Transverse colon (tissue), 4 donors: ENCODE data around the gene NCOA4. TPM values are rescaled to one million over a fixed set of nuclear protein-coding genes. Genes with fewer than 3 reads are reported as not detected.
"Not testable (repeated sequence)": the region's sequence is repeated elsewhere in the genome, so short reads cannot be mapped to it uniquely, and the experiment has no call there.

ENCODE experiments used
- DNase-seq: peaks from one replicate; pipeline ENCODE4 v3.0.0-alpha.2; 2019
- H3K27ac ChIP-seq, 4 donors: fragments of 200-600 bp; sonication (generic); 2 replicates each; pipeline ENCODE4 v1.5.1; 2016 to 2018; ENCODE audit warnings: inconsistent platforms in 4 of 4
- H3K27me3 ChIP-seq: fragments of 200-600 bp; sonication (generic); 2 replicates; pipeline ENCODE4 v1.5.1; 2017; ENCODE audit warnings: inconsistent platforms
- H3K36me3 ChIP-seq, 4 donors: fragments of 200-600 bp; sonication (generic); 2 replicates each; pipeline ENCODE4 v1.5.1; 2017 to 2019; ENCODE audit warnings: inconsistent platforms in 4 of 4
- H3K4me1 ChIP-seq, 4 donors: fragments of 200-600 bp; sonication (generic); 2 replicates each; pipeline ENCODE4 v1.5.1; 2017 to 2020; ENCODE audit warnings: inconsistent platforms in 4 of 4
- H3K4me3 ChIP-seq, 4 donors: fragments of 200-600 bp; sonication (generic); 1 replicate in 1 of 4; 2 replicates in 3 of 4; pipeline versions ENCODE4 v1.5.1 to v1.6.1; 2017 to 2019; ENCODE audit warnings: inconsistent platforms in 4 of 4
- H3K9me3 ChIP-seq, 2 donors: fragments of 200-600 bp; sonication (generic); 2 replicates each; pipeline ENCODE4 v1.5.1; 2017 to 2019; ENCODE audit warnings: inconsistent platforms in 2 of 2
- EP300 ChIP-seq: sonication (generic); formaldehyde crosslinking; IDR thresholded peaks from one replicate; pipeline ENCODE4 v1.6.1; 2017; ENCODE audit warnings: antibody characterized with exemption, low read depth
- POLR2A ChIP-seq: fragments of 450-650 bp; IDR thresholded peaks from one replicate; pipeline ENCODE4 v1.6.1; 2016; ENCODE audit warnings: antibody characterized with exemption, mild to moderate bottlenecking, moderate library complexity
- POLR2AphosphoS5 ChIP-seq, 3 donors: sonication (generic); formaldehyde crosslinking; IDR thresholded peaks; one replicate each; pipeline ENCODE4 v1.6.1; 2016; ENCODE audit warnings: antibody characterized with exemption in 3 of 3
- WGBS, 2 donors: methylation state at CpG; one replicate each; pipeline ENCODE4 v1.1.5; 2018; ENCODE audit warnings: low coverage in 1 of 2; 5-methylcytosine and 5-hydroxymethylcytosine counted together
- in situ Hi-C, 4 donors: fragments of 200-750 bp; cut with MboI; loops; one replicate each; pipeline versions ENCODE4 v1.15.0 to v1.15.1; 2017; ENCODE audit warnings: low sequenced_read_pairs in 3 of 4, low pct_ligation_motif_present in 1 of 4, low pct_unique_long_range_greater_than_20kb in 1 of 4
- intact Hi-C: fragments of 100-400 bp; cut with DNase I; formaldehyde crosslinking; loops from one replicate; pipeline ENCODE4 v1.15.1; 2023; ENCODE audit warnings: low total_unique reads
- total RNA-seq, 4 donors: library from RNA; depleted of rRNA; stranded (reverse); fragments of >200 nt; gene quantifications; one replicate each; pipeline ENCODE4 v1.1.0, GENCODE V29; 2016
- TF ChIP-seq, protein P1 (sequence below), 5 experiments: fragments of 200-600 bp in 3 of 5; fragments of 450-650 bp in 2 of 5; sonication (generic) in 3 of 5; IDR thresholded peaks; 1 replicate in 2 of 5; 2 replicates in 3 of 5; pipeline ENCODE4 v1.5.1; 2016 to 2017; ENCODE audit warnings: antibody characterized with exemption in 5 of 5, inconsistent platforms in 3 of 5, mild to moderate bottlenecking in 2 of 5, moderate library complexity in 1 of 5

The NCOA4 gene
- total RNA-seq, 4 donors from 2014 or later = 129 to 208 (median 178) TPM

DNA sequence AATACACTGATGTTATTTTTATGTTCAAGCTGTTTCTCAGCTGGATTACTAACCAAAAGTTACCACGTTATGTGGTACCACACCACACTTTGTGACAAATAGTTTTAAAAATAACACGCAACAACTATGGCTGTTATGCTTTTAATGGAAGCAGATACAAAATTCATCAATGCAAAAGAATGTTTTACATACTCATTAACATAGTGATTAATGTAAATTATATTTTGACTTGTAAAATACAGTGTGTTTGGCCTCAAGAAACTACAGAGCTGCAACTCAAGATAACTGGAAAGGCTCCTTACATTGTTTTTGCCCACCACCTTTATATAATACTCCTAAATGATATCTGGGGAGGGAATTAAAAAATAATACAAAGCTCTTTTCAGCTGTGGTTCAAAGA is 25.5 kb downstream of the NCOA4 start:
- Histone ChIP-seq H3K4me1 (peaks cover 0 to 6% (median 0%) of the 10 kb centered on the region in 4 donors), H3K9me3 (no peaks in the 10 kb centered on the region), H3K27me3 (no peaks in the 10 kb centered on the region), H3K4me3 (no peak overlapping the region), H3K27ac (no peak overlapping the region), H3K36me3 (peaks cover 1 to 68% (median 35%) of the 10 kb centered on the region in 4 donors)
- in situ Hi-C loops (no loop called here), intact Hi-C loops (no loop called here)
- no peak for DNase-seq
- WGBS, 2 donors = 93 to 96% methylated on average over 2 of the region's 2 CpGs
- TF ChIP-seq POLR2AphosphoS5 (IDR thresholded peaks at IDR 0.05) = no peak

DNA sequence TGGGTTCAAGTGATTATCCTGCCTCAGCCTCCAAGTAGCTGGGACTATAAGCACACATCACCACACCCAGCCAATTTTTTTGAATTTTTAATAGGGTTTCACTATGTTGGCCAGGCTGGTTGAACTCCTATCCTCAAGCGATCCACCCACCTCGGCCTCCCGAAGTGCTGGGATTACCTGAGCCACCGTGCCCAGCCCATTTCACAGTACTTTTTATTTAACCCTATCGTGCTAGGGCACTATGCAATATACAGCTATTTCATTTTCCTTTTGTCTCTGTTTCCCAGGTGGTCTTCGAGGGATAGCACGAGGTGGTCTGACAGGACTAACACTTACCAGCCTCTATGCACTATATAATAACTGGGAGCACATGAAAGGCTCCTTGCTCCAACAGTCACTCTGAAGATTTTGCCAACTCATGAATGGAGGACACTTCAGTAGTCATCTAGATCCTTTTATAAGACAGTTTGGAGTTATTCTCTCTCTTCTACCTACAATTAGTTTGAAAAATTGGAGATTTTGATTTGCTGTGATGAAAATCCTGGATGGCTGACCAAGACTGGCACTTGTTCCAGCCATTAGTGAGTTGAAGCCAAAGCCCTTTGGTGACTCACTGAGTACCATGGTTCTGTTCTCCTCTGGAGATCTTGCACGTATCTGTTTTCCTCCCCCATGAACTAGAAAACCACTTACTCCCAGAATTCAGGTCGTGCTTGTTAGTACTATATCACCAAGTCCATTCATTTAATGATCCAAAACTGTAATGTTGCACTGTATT is 27.3 kb downstream of the NCOA4 start:
- Histone ChIP-seq H3K27ac (no peak overlapping the region), H3K27me3 (no peaks in the 10 kb centered on the region), H3K36me3 (peaks cover 1 to 62% (median 27%) of the 10 kb centered on the region in 4 donors), H3K4me3 (no peak overlapping the region), H3K4me1 (no peaks in the 10 kb centered on the region), H3K9me3 (no peaks in the 10 kb centered on the region)
- 82 to 90% methylated on average over 8 to 9 of the region's 9 CpGs for WGBS, 2 donors
- in situ Hi-C loops = no loop called here
- intact Hi-C loops = no loop called here
- no peak for TF ChIP-seq POLR2A
- peak in 1 of 3 donors; percentile 3 for TF ChIP-seq POLR2AphosphoS5 (IDR thresholded peaks at IDR 0.05)
- no peak for DNase-seq

DNA sequence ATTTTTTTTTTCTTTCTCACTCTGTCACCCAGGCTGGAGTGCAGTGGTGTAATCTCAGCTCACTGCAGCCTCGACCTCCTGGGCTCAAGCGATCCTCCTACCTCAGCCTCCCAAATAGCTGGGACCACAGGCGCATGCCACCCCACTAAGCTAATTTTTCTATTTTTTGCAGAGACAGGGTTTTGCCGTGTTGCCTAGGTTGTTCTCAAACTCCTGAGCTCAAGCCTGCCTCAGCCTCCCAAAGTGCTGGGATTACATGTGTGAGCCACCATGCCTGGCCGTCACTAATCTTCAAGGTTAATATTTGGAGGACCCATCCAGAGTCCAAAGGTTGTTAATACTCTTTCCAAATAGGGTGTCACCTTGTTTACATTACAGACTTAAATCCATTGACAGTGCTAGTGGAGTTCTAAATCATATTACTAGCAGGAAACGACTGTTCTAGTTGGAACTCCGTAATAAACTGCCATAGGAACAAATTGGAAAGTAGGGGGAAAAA is 28.2 kb downstream of the NCOA4 start:
- H3K4me3 ChIP-seq, H3K9me3 ChIP-seq, H3K27me3 ChIP-seq, H3K27ac ChIP-seq, intact Hi-C loops, in situ Hi-C loops, H3K4me1 ChIP-seq, DNase-seq: not testable (repeated sequence)
- H3K36me3 ChIP-seq = peaks cover 1 to 61% (median 25%) of the 10 kb centered on the region in 4 donors
- WGBS, 2 donors = 87 to 88% methylated on average over 4 to 7 of the region's 7 CpGs

DNA sequence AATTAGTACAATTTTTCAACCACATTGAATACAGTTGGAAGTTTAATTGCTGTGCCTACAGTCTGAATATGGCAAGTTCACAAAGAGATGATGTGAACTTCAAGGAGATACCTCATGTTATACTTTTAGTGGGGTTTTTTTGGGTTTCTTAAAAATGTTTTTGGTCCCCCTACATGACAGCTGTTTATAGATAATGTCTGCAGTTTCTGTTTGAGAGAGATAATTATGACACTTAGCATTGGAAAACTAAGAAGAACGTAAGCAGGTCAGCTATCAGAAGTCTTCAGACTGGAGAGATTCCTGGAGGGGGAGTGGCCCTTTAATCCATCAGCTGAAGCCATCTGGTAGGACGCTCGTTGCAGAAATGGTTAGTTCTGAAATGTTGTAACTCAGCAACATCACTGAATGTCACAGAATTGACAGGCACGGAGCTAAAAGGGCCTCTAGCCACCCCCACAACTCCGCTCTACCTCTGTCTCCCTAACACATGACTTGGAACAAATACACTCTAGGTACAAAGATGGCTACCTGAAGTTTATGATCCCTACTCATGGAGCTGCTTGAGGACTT is 29.2 kb downstream of the NCOA4 start:
- Histone ChIP-seq H3K4me3 (no peak overlapping the region), H3K4me1 (no peaks in the 10 kb centered on the region), H3K27me3 (no peaks in the 10 kb centered on the region), H3K27ac (no peak overlapping the region), H3K36me3 (peaks cover 0 to 52% (median 20%) of the 10 kb centered on the region in 4 donors), H3K9me3 (no peaks in the 10 kb centered on the region)
- DNase-seq = no peak
- in situ Hi-C loops = no loop called here
- TF ChIP-seq, protein P1, sequence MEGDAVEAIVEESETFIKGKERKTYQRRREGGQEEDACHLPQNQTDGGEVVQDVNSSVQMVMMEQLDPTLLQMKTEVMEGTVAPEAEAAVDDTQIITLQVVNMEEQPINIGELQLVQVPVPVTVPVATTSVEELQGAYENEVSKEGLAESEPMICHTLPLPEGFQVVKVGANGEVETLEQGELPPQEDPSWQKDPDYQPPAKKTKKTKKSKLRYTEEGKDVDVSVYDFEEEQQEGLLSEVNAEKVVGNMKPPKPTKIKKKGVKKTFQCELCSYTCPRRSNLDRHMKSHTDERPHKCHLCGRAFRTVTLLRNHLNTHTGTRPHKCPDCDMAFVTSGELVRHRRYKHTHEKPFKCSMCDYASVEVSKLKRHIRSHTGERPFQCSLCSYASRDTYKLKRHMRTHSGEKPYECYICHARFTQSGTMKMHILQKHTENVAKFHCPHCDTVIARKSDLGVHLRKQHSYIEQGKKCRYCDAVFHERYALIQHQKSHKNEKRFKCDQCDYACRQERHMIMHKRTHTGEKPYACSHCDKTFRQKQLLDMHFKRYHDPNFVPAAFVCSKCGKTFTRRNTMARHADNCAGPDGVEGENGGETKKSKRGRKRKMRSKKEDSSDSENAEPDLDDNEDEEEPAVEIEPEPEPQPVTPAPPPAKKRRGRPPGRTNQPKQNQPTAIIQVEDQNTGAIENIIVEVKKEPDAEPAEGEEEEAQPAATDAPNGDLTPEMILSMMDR (IDR thresholded peaks at IDR 0.05) = no peak
- TF ChIP-seq POLR2A (no peak), POLR2AphosphoS5 (IDR thresholded peaks at IDR 0.05) (no peak), EP300 (no peak)
- WGBS, 2 donors = 67 to 75% methylated on average over 5 of the region's 5 CpGs
- intact Hi-C loops = no loop called here

DNA sequence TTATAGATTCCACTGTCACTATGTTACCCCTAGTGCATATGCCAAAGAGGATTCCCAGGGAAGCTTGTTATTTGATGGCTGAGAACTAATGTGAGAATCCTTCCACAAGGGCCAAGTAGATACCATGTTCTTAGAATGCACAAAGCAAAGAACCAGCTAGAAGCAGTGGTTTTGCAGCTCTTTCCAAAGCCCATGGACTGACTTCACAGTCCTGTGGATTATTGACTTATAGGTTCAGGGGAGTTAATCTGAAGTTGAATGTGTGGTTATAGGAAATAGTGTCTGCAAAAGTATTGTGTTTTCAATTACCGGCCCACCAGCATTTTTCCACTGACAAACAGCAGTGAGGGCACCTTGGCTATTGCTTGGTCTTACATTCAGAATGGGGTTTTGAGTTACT is 29.9 kb downstream of the NCOA4 start:
- H3K36me3 ChIP-seq = peaks cover 0 to 45% (median 16%) of the 10 kb centered on the region in 4 donors
- TF ChIP-seq, protein P1 (IDR thresholded peaks at IDR 0.05) = no peak
- TF ChIP-seq POLR2A (no peak), POLR2AphosphoS5 (IDR thresholded peaks at IDR 0.05) (no peak), EP300 (no peak)

DNA sequence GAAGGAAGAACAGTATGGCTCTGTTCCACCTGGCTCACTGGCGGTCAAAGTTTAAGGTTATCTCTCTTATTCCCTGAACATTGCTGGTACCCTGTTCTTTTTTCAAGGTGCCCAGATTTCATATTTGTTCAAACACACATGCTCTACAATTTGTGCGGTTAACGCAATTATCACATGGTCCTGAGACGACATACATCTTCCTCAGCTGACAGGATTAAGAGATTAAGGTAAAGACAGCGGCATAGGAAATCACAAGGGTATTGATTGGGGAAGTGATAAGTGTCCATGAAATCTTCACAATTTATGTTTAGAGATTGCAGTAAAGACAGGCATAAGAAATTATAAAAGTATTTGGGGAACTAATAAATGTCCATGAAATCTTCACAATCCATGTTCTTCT is 30.5 kb downstream of the NCOA4 start:
- 96 to 100% methylated on average over 2 to 5 of the region's 5 CpGs for WGBS, 2 donors
- H3K9me3 ChIP-seq, H3K27ac ChIP-seq, H3K4me1 ChIP-seq, intact Hi-C loops, H3K27me3 ChIP-seq, DNase-seq, H3K4me3 ChIP-seq, in situ Hi-C loops: not testable (repeated sequence)
- peaks cover 0 to 39% (median 13%) of the 10 kb centered on the region in 4 donors for H3K36me3 ChIP-seq

More for the DNA sequence above, 29.9 kb downstream of the NCOA4 start:
- Histone ChIP-seq H3K27ac (no peak overlapping the region), H3K4me1 (no peaks in the 10 kb centered on the region), H3K4me3 (no peak overlapping the region), H3K27me3 (no peaks in the 10 kb centered on the region), H3K9me3 (no peaks in the 10 kb centered on the region)
- no peak for DNase-seq
- intact Hi-C loops (no loop called here), in situ Hi-C loops (no loop called here)
- 94% methylated on average over 1 of the region's 1 CpG; no CpG with 5 or more reads in 1 of the 2 donors for WGBS, 2 donors
